Esophagus muscularis mucosa (tissue), 3 donors: Measurements from ENCODE around the gene SLC4A11.

Source experiments
- POLR2A ChIP-seq: fragments of 450-650 bp; IDR thresholded peaks from one replicate; pipeline ENCODE4 v1.6.1; 2017; ENCODE audit warnings: antibody characterized with exemption, moderate library complexity, mild to moderate bottlenecking, low read depth
- POLR2AphosphoS5 ChIP-seq, 2 donors: sonication (generic); formaldehyde crosslinking; IDR thresholded peaks; one replicate each; pipeline ENCODE4 v1.6.1; 2017; ENCODE audit warnings: antibody characterized with exemption in 2 of 2
- TF ChIP-seq, protein P1 (sequence below), 3 experiments: fragments of 200-600 bp in 2 of 3; fragments of 450-650 bp in 1 of 3; sonication (generic) in 2 of 3; IDR thresholded peaks; one replicate each; pipeline ENCODE4 v1.5.1; 2017 to 2019; ENCODE audit warnings: antibody characterized with exemption in 3 of 3, mild to moderate bottlenecking in 2 of 3, moderate library complexity in 1 of 3

DNA sequence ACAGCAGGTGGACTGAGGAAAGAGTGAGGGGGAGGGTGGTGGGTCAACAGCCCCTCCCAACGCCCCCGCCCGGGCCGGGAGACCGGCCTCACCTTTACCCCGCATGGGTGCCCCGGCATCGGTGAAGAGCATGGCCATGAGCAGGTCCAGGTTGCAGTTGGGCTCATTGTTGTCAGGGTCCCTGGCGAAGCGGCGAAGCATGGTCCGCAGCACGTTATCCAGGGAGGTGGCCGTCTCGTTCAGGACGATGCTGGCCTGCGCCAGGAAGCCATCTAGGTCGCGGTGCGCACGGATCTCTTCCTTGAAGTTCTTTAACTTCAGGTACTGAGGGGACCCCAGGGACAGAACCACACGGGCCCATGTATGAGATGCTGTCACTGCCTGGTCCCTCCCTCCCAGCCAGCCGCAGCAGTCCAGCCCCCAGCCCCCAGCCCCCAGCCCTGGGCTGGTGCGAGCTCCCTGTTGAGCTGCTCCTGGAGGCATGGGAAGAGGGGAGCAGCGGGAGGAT, 4.9 kb downstream of the SLC4A11 start:
- TF ChIP-seq POLR2A (no peak), POLR2AphosphoS5 (IDR thresholded peaks at IDR 0.05) (no peak)
- TF ChIP-seq, protein P1, sequence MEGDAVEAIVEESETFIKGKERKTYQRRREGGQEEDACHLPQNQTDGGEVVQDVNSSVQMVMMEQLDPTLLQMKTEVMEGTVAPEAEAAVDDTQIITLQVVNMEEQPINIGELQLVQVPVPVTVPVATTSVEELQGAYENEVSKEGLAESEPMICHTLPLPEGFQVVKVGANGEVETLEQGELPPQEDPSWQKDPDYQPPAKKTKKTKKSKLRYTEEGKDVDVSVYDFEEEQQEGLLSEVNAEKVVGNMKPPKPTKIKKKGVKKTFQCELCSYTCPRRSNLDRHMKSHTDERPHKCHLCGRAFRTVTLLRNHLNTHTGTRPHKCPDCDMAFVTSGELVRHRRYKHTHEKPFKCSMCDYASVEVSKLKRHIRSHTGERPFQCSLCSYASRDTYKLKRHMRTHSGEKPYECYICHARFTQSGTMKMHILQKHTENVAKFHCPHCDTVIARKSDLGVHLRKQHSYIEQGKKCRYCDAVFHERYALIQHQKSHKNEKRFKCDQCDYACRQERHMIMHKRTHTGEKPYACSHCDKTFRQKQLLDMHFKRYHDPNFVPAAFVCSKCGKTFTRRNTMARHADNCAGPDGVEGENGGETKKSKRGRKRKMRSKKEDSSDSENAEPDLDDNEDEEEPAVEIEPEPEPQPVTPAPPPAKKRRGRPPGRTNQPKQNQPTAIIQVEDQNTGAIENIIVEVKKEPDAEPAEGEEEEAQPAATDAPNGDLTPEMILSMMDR (IDR thresholded peaks at IDR 0.05): no peak
